ENCODE results near the gene DARS1. TPM values are rescaled to one million over a fixed set of nuclear protein-coding genes. Genes with fewer than 3 reads are reported as not detected.

Gene DARS1
- total RNA-seq, 1 donor from 2014 or later = 62.0 TPM

GRCh38 chr2:135951041-135951583 lies 34.3 kb downstream of the DARS1 start:
- intact Hi-C loops (cut with micrococcal nuclease) = no loop called here
- no peak for DNase-seq
- no peak for ATAC-seq

GRCh38 chr2:135949451-135950234 lies 35.8 kb downstream of the DARS1 start:
- DNase-seq = no peak
- intact Hi-C loops (cut with micrococcal nuclease) = no loop called here
- ATAC-seq = no peak

GRCh38 chr2:135948642-135949355 lies 36.6 kb downstream of the DARS1 start:
- intact Hi-C loops (cut with micrococcal nuclease) = no loop called here
- DNase-seq (no peak), ATAC-seq (no peak)

GRCh38 chr2:135948141-135948540 lies 37.3 kb downstream of the DARS1 start:
- intact Hi-C loops (cut with micrococcal nuclease) = no loop called here
- ATAC-seq = no peak
- no peak for DNase-seq

- ATAC-seq (no peak), DNase-seq (no peak)
- intact Hi-C loops (cut with micrococcal nuclease) = no loop called here
These were observed 37.9 kb downstream of the DARS1 start for GRCh38 chr2:135947483-135947882.

GRCh38 chr2:135945526-135945925 lies 39.9 kb downstream of the DARS1 start:
- no peak for ATAC-seq
- no peak for DNase-seq
- intact Hi-C loops (cut with micrococcal nuclease) = no loop called here

- ATAC-seq (no peak), DNase-seq (no peak)
- intact Hi-C loops (cut with micrococcal nuclease) = no loop called here
These were observed 40.8 kb downstream of the DARS1 start for GRCh38 chr2:135944625-135945024.

GRCh38 chr2:135942936-135943688 lies 42.3 kb downstream of the DARS1 start:
- no peak for DNase-seq
- intact Hi-C loops (cut with micrococcal nuclease) = no loop called here
- no peak for ATAC-seq

- ATAC-seq (no peak), DNase-seq (no peak)
- intact Hi-C loops (cut with micrococcal nuclease) = no loop called here
These were observed 48.9 kb downstream of the DARS1 start for GRCh38 chr2:135936524-135936923.

- ATAC-seq (no peak), DNase-seq (no peak)
- intact Hi-C loops (cut with micrococcal nuclease) = no loop called here
These were observed 49.5 kb downstream of the DARS1 start for GRCh38 chr2:135935914-135936313.

GRCh38 chr2:135931776-135932443 lies 53.5 kb downstream of the DARS1 start:
- intact Hi-C loops (cut with micrococcal nuclease) = no loop called here
- no peak for ATAC-seq
- DNase-seq = no peak

GRCh38 chr2:135926605-135927004 lies 58.8 kb downstream of the DARS1 start:
- intact Hi-C loops (cut with micrococcal nuclease) = no loop called here
- DNase-seq = no peak
- no peak for ATAC-seq

GRCh38 chr2:135925571-135925970 lies 59.9 kb downstream of the DARS1 start:
- DNase-seq (no peak), ATAC-seq (no peak)
- intact Hi-C loops (cut with micrococcal nuclease) = no loop called here

GRCh38 chr2:135916207-135916606 lies 69.2 kb downstream of the DARS1 start:
- intact Hi-C loops (cut with micrococcal nuclease) = no loop called here

GRCh38 chr2:135914485-135914884 lies 70.9 kb downstream of the DARS1 start:
- DNase-seq (no peak), ATAC-seq (no peak)
- intact Hi-C loops (cut with micrococcal nuclease) = loop anchor here (5.0 kb wide), 1 partner anchor 463 kb away; no protein-coding TSS in a partner anchor

More at GRCh38 chr2:135916207-135916606, 69.2 kb downstream of the DARS1 start:
- no peak for ATAC-seq
- no peak for DNase-seq

- intact Hi-C loops (cut with micrococcal nuclease) = loop anchor here (5.0 kb wide), 1 partner anchor 463 kb away; no protein-coding TSS in a partner anchor
- ATAC-seq (no peak), DNase-seq (no peak)
These were observed 71.6 kb downstream of the DARS1 start for GRCh38 chr2:135913727-135914365.

GRCh38 chr2:135909976-135910375 lies 75.5 kb downstream of the DARS1 start:
- intact Hi-C loops (cut with micrococcal nuclease) = loop anchor here (5.0 kb wide), 1 partner anchor 467 kb away; no protein-coding TSS in a partner anchor
- ATAC-seq = no peak
- DNase-seq = no peak

- DNase-seq = no peak
- intact Hi-C loops (cut with micrococcal nuclease) = no loop called here
- ATAC-seq = no peak
These were observed 79.7 kb downstream of the DARS1 start for GRCh38 chr2:135905679-135906078.
